Bladder microvascular endothelial cell (primary cell): ENCODE measurements around the gene TROAP. TPM values are rescaled to one million over a fixed set of nuclear protein-coding genes. Genes with fewer than 3 reads are reported as not detected.

Source experiments
- total RNA-seq: library from RNA; depleted of rRNA; stranded (reverse); fragments of >200 nt; gene quantifications from 2 replicates; pipeline ENCODE4 v1.2.3, GENCODE V29; 2014

Gene TROAP
- 5.3 and 12.5 TPM in 2 replicates for total RNA-seq

GRCh38 chr12:49322708-49323523, at the start of gene TROAP:
TROAP (plus strand) TSS chr12:49323255; CDS start chr12:49323609, 354 bp downstream.

GRCh38 chr12:49295082-49295936, 27.7 kb upstream of the TROAP start, which contains the start of gene PRPH:
PRPH (plus strand) TSS chr12:49295147; CDS start chr12:49295201, 54 bp downstream.

GRCh38 chr12:49336645-49337584, 13.9 kb downstream of the TROAP start, which contains the start of gene C1QL4:
C1QL4 (minus strand) TSS chr12:49337188; CDS start chr12:49336477, 711 bp downstream.

GRCh38 chr12:49346659-49347310, 23.7 kb downstream of the TROAP start, which contains the start of gene DNAJC22:
DNAJC22 (plus strand) TSS chr12:49346888; CDS start chr12:49348873, 1,985 bp downstream.

GRCh38 chr12:49367381-49368239, 44.6 kb downstream of the TROAP start, which contains the start of gene SPATS2:
SPATS2 (plus strand) TSS chr12:49367462; CDS start chr12:49461013, 93,551 bp downstream.

Other genes with a start within 250 kb of the TROAP start
- 0.65 and 1.1 TPM in 2 replicates for gene DHH, start 228.5 kb upstream of the TROAP start, total RNA-seq
- 85.2 and 85.6 TPM in 2 replicates for gene LMBR1L, start 212.4 kb upstream of the TROAP start, total RNA-seq
- gene TUBA1B, start 191.9 kb upstream of the TROAP start, total RNA-seq: 1,335 and 1,512 TPM in 2 replicates
- 608 and 1,094 TPM in 2 replicates for gene TUBA1A, start 134.2 kb upstream of the TROAP start, total RNA-seq
- gene TUBA1C, start 58.2 kb upstream of the TROAP start, total RNA-seq: 160 and 163 TPM in 2 replicates
- not detected in 2 replicates for gene PRPH, start 28.1 kb upstream of the TROAP start, total RNA-seq
- under 0.01 TPM in 1 of 2 replicates, not detected in the other for gene C1QL4, start 13.9 kb downstream of the TROAP start, total RNA-seq
- gene DNAJC22, start 23.6 kb downstream of the TROAP start, total RNA-seq: 0.16 and 0.94 TPM in 2 replicates
- gene SPATS2, start 44.2 kb downstream of the TROAP start, total RNA-seq: 20.2 and 31.6 TPM in 2 replicates
- gene KCNH3, start 215.8 kb downstream of the TROAP start, total RNA-seq: 0.06 TPM in 1 of 2 replicates, not detected in the other
- 52.9 and 55.5 TPM in 2 replicates for gene MCRS1, start 244.9 kb downstream of the TROAP start, total RNA-seq